Medulla oblongata (tissue), 1 donor: ENCODE results near the gene PDX1.

ENCODE experiments used
- DNase-seq: peaks from one replicate; pipeline ENCODE4 v3.0.0-alpha.2; 2015; ENCODE audit errors: extremely low spot score

PDX1 gene

GRCh38 chr13:27919934-27920676 is at the start of gene PDX1:
Gene PDX1, plus strand, starts transcription at chr13:27920000. Its CDS starts 139 bp downstream, at chr13:27920139.
- no peak for DNase-seq

GRCh38 chr13:27878274-27878673 is 41.5 kb upstream of the PDX1 start:
- DNase-seq: no peak

GRCh38 chr13:27889471-27889870 is 30.3 kb upstream of the PDX1 start:
- DNase-seq: no peak

GRCh38 chr13:27896726-27897125 is 23.1 kb upstream of the PDX1 start:
- no peak for DNase-seq

- DNase-seq: no peak
Measured at GRCh38 chr13:27904719-27905118, 15.1 kb upstream of the PDX1 start.

GRCh38 chr13:27905650-27906049 is 14.2 kb upstream of the PDX1 start:
- no peak for DNase-seq

- DNase-seq: no peak
Measured at GRCh38 chr13:27907121-27907787, 12.5 kb upstream of the PDX1 start.

GRCh38 chr13:27909378-27909777 is 10.4 kb upstream of the PDX1 start:
- no peak for DNase-seq

GRCh38 chr13:27911521-27911920 is 8.3 kb upstream of the PDX1 start:
- DNase-seq: no peak

GRCh38 chr13:27913160-27913559 is 6.6 kb upstream of the PDX1 start:
- no peak for DNase-seq

- no peak for DNase-seq
Measured at GRCh38 chr13:27915301-27916207, 4.2 kb upstream of the PDX1 start.

GRCh38 chr13:27917121-27917947 is 2.5 kb upstream of the PDX1 start:
- DNase-seq: no peak

GRCh38 chr13:27918041-27918917 is 1.5 kb upstream of the PDX1 start:
- DNase-seq: no peak

GRCh38 chr13:27918918-27919658 is 712 bp upstream of the PDX1 start:
- no peak for DNase-seq

GRCh38 chr13:27919659-27919933 is 204 bp upstream of the PDX1 start:
- DNase-seq: no peak

- no peak for DNase-seq
Measured at GRCh38 chr13:27920677-27921420, 1.0 kb downstream of the PDX1 start.

GRCh38 chr13:27921421-27921960 is 1.7 kb downstream of the PDX1 start:
- no peak for DNase-seq

- DNase-seq: no peak
Measured at GRCh38 chr13:27921961-27922882, 2.4 kb downstream of the PDX1 start.
